Colonic mucosa (tissue), 4 donors: ENCODE data around the gene RIN1. TPM values are rescaled to one million over a fixed set of nuclear protein-coding genes. Genes with fewer than 3 reads are reported as not detected.
"Not testable (repeated sequence)": the region's sequence is repeated elsewhere in the genome, so short reads cannot be mapped to it uniquely, and the experiment has no call there.

Experiments
- DNase-seq: peaks from one replicate; pipeline ENCODE4 v3.0.0-alpha.2; 2020
- H3K27ac ChIP-seq: fragments of 200-600 bp; one replicate; pipeline ENCODE4 v1.8.0; 2021
- H3K27me3 ChIP-seq: fragments of 200-600 bp; one replicate; pipeline ENCODE4 v1.8.0; 2021
- H3K36me3 ChIP-seq: fragments of 200-600 bp; one replicate; pipeline ENCODE4 v1.8.0; 2021
- H3K4me1 ChIP-seq: fragments of 200-600 bp; one replicate; pipeline ENCODE4 v1.8.0; 2021; ENCODE audit warnings: mild to moderate bottlenecking
- H3K4me3 ChIP-seq: fragments of 200-600 bp; one replicate; pipeline ENCODE4 v1.8.0; 2021
- H3K9ac ChIP-seq, 2 donors: one replicate each; pipeline ENCODE4 v1.7.0; 2013; ENCODE audit warnings: control low read depth in 2 of 2, low read depth in 2 of 2, low read length in 2 of 2
- H3K9me3 ChIP-seq: fragments of 200-600 bp; one replicate; pipeline ENCODE4 v1.8.0; 2021
- CTCF ChIP-seq: fragments of 200-600 bp; IDR thresholded peaks from one replicate; pipeline ENCODE4 v1.8.0; 2022; ENCODE audit warnings: antibody characterized with exemption, mild to moderate bottlenecking
- intact Hi-C: fragments of 100-400 bp; cut with DNase I; formaldehyde crosslinking; loops from one replicate; pipeline ENCODE4 v1.14.1; 2022
- total RNA-seq, 2 donors: library from RNA; stranded (reverse); fragmentation: NEBNext Ultra II Directional in 1 of 2; extraction: Animal tissue kit (Norgen Biotek cat#: 25700) in 1 of 2; gene quantifications; one replicate each; pipeline ENCODE4 v1.2.1, GENCODE V29; 2021
- donor health status: healthy.
- donor health status: DM: no; HTN: no; CAD: no.
- donor health status: DM: no; HTN: no; CAD: no.

Gene RIN1
- total RNA-seq, 2 donors from 2014 or later, result 11.6 to 20.0 TPM

- intact Hi-C loops, result loop anchor here (1.0 kb wide), 1 partner anchor 77 kb away; no protein-coding TSS in a partner anchor
- TF ChIP-seq CTCF, result no peak
Observed at GRCh38 chr11:66311965-66312548, 24.2 kb downstream of the RIN1 start.

GRCh38 chr11:66311470-66311964 is 24.7 kb downstream of the RIN1 start:
- Histone ChIP-seq H3K36me3 (no peaks in the 10 kb centered on the region), H3K4me1 (peaks cover 5% of the 10 kb centered on the region), H3K4me3 (peak overlapping the region; percentile 54), H3K9ac (peak overlapping the region; percentile 68 to 73), H3K9me3 (no peaks in the 10 kb centered on the region), H3K27ac (peak overlapping the region; percentile 89), H3K27me3 (no peaks in the 10 kb centered on the region)
- intact Hi-C loops, result loop anchor here (1.0 kb wide), 1 partner anchor 78 kb away; no protein-coding TSS in a partner anchor
- DNase-seq, result no peak
- peak; percentile 86 for TF ChIP-seq CTCF

More at GRCh38 chr11:66311965-66312548, 24.2 kb downstream of the RIN1 start:
- Histone ChIP-seq H3K27ac (peak overlapping the region; percentile 89), H3K9me3 (no peaks in the 10 kb centered on the region), H3K4me3 (peak overlapping the region; percentile 54), H3K27me3 (no peaks in the 10 kb centered on the region), H3K4me1 (peaks cover 5% of the 10 kb centered on the region), H3K36me3 (no peaks in the 10 kb centered on the region), H3K9ac (peak overlapping the region; percentile 68 to 73)
- peak; percentile 94 for DNase-seq

GRCh38 chr11:66310803-66311440 is 25.3 kb downstream of the RIN1 start:
- intact Hi-C loops, result loop anchor here (1.0 kb wide), 1 partner anchor 78 kb away; no protein-coding TSS in a partner anchor
- not testable (repeated sequence) for H3K9ac ChIP-seq, H3K36me3 ChIP-seq, H3K9me3 ChIP-seq, DNase-seq, H3K4me3 ChIP-seq, H3K4me1 ChIP-seq, H3K27me3 ChIP-seq, H3K27ac ChIP-seq

GRCh38 chr11:66310324-66310723 is 25.9 kb downstream of the RIN1 start:
- H3K9ac ChIP-seq, result no peak overlapping the region
- H3K36me3 ChIP-seq, result no peaks in the 10 kb centered on the region
- TF ChIP-seq CTCF, result no peak
- no peaks in the 10 kb centered on the region for H3K9me3 ChIP-seq
- no peak for DNase-seq
- no peak overlapping the region for H3K27ac ChIP-seq
- peaks cover 5% of the 10 kb centered on the region for H3K4me1 ChIP-seq
- intact Hi-C loops, result no loop called here
- H3K4me3 ChIP-seq, result no peak overlapping the region
- H3K27me3 ChIP-seq, result no peaks in the 10 kb centered on the region

GRCh38 chr11:66309475-66309874 is 26.8 kb downstream of the RIN1 start:
- H3K36me3 ChIP-seq, result no peaks in the 10 kb centered on the region
- H3K4me1 ChIP-seq, result peaks cover 5% of the 10 kb centered on the region
- TF ChIP-seq CTCF, result no peak
- intact Hi-C loops, result no loop called here
- H3K9ac ChIP-seq, result no peak overlapping the region
- H3K9me3 ChIP-seq, result no peaks in the 10 kb centered on the region
- H3K27ac ChIP-seq, result no peak overlapping the region
- H3K4me3 ChIP-seq, result no peak overlapping the region
- DNase-seq, result no peak
- H3K27me3 ChIP-seq, result no peaks in the 10 kb centered on the region

GRCh38 chr11:66302656-66303055 is 33.6 kb downstream of the RIN1 start:
- H3K27me3 ChIP-seq, result no peaks in the 10 kb centered on the region
- TF ChIP-seq CTCF, result no peak
- no peak overlapping the region for H3K27ac ChIP-seq
- no peaks in the 10 kb centered on the region for H3K36me3 ChIP-seq
- no peaks in the 10 kb centered on the region for H3K4me1 ChIP-seq
- DNase-seq, result no peak
- H3K9me3 ChIP-seq, result no peaks in the 10 kb centered on the region
- H3K9ac ChIP-seq, result no peak overlapping the region
- intact Hi-C loops, result no loop called here
- H3K4me3 ChIP-seq, result no peak overlapping the region
